GM10266 (cell line): ENCODE data around the gene GTSF1L.

Experiments
- DNase-seq: peaks from one replicate; pipeline ENCODE4 v3.0.0; 2012; ENCODE audit errors: extremely low spot score
- CTCF ChIP-seq: IDR thresholded peaks from 2 replicates; pipeline ENCODE4 v1.5.1; 2012; ENCODE audit warnings: mild to moderate bottlenecking, low read depth; ENCODE audit not compliant: control insufficient read depth, insufficient read depth; ENCODE audit errors: missing control alignments

Gene GTSF1L

GRCh38 chr20:43702502-43702901 lies 24.3 kb downstream of the GTSF1L start:
- DNase-seq = no peak
- no peak for TF ChIP-seq CTCF

- DNase-seq = no peak
- TF ChIP-seq CTCF = no peak
Observed at GRCh38 chr20:43700627-43701026, 26.2 kb downstream of the GTSF1L start.

- no peak for TF ChIP-seq CTCF
- no peak for DNase-seq
Observed at GRCh38 chr20:43699941-43700565, 26.7 kb downstream of the GTSF1L start.

GRCh38 chr20:43695571-43695970 lies 31.2 kb downstream of the GTSF1L start:
- TF ChIP-seq CTCF = no peak
- DNase-seq = no peak

GRCh38 chr20:43694763-43695162 lies 32.0 kb downstream of the GTSF1L start:
- TF ChIP-seq CTCF = no peak
- no peak for DNase-seq

GRCh38 chr20:43691928-43692524 lies 34.8 kb downstream of the GTSF1L start:
- peak; percentile 74 for DNase-seq

More at GRCh38 chr20:43691928-43692524, 34.8 kb downstream of the GTSF1L start:
- peak; percentile 68 for TF ChIP-seq CTCF
